Natural killer cell (primary cell): ENCODE results near the gene OLFM2. TPM values are rescaled to one million over a fixed set of nuclear protein-coding genes. Genes with fewer than 3 reads are reported as not detected.

Source experiments
- ATAC-seq, 3 donors: fragments of 150-1000 bp in 2 of 3; fragments of 200-7000 bp in 1 of 3; cut with Tn5 transposase; 1 replicate in 1 of 3; 2 replicates in 2 of 3; pipeline ENCODE4 v1.10.0; 2021; ENCODE audit warnings: mild to moderate bottlenecking in 2 of 3, moderate library complexity in 2 of 3
- DNase-seq, 2 donors: peaks; one replicate each; pipeline versions ENCODE4 v3.0.0 to v3.0.0-alpha.2; 2013 to 2021; ENCODE audit warnings: mixed read lengths in 1 of 2
- H3K27ac ChIP-seq: one replicate; pipeline ENCODE4 v1.5.1; 2013; ENCODE audit warnings: mild to moderate bottlenecking, low read length
- H3K27me3 ChIP-seq: one replicate; pipeline ENCODE4 v1.6.1; 2013; ENCODE audit warnings: low read length; ENCODE audit not compliant: control insufficient read depth, insufficient read depth
- H3K36me3 ChIP-seq: one replicate; pipeline ENCODE4 v1.6.1; 2013; ENCODE audit warnings: low read length; ENCODE audit not compliant: control insufficient read depth, insufficient read depth
- H3K4me1 ChIP-seq: one replicate; pipeline ENCODE4 v1.6.1; 2013; ENCODE audit warnings: low read length; ENCODE audit not compliant: control insufficient read depth, insufficient read depth
- H3K4me3 ChIP-seq: one replicate; pipeline ENCODE4 v1.5.1; 2013; ENCODE audit warnings: low read length
- H3K9me3 ChIP-seq: one replicate; pipeline ENCODE4 v1.6.1; 2013; ENCODE audit warnings: low read length; ENCODE audit not compliant: control insufficient read depth, insufficient read depth
- H3K27ac Mint-ChIP-seq, 2 donors: one replicate each; pipeline ENCODE4 v1.8.0; 2022; ENCODE audit warnings: mild to moderate bottlenecking in 2 of 2, mixed read lengths in 2 of 2, moderate library complexity in 1 of 2
- H3K27me3 Mint-ChIP-seq, 2 donors: one replicate each; pipeline ENCODE4 v1.8.0; 2022; ENCODE audit warnings: low read depth in 2 of 2, mixed read lengths in 2 of 2
- H3K36me3 Mint-ChIP-seq: one replicate; pipeline ENCODE4 v1.8.0; 2022; ENCODE audit warnings: mixed read lengths
- H3K4me1 Mint-ChIP-seq, 2 donors: one replicate each; pipeline ENCODE4 v1.8.0; 2022; ENCODE audit warnings: mixed read lengths in 2 of 2
- H3K4me3 Mint-ChIP-seq: one replicate; pipeline ENCODE4 v1.8.0; 2022; ENCODE audit warnings: mild to moderate bottlenecking, moderate library complexity, mixed read lengths
- H3K9me3 Mint-ChIP-seq, 2 donors: one replicate each; pipeline ENCODE4 v1.8.0; 2022; ENCODE audit warnings: mixed read lengths in 2 of 2
- CTCF ChIP-seq: fragments of 200-600 bp; IDR thresholded peaks from one replicate; pipeline ENCODE4 v1.8.0; 2022; ENCODE audit warnings: antibody characterized with exemption
- WGBS: methylation state at CpG from one replicate; pipeline ENCODE4 v1.1.7; 2013; ENCODE audit warnings: missing lambda C conversion rate; ENCODE audit not compliant: insufficient coverage; 5-methylcytosine and 5-hydroxymethylcytosine counted together
- intact Hi-C: fragments of 100-400 bp; cut with micrococcal nuclease; formaldehyde crosslinking; loops from one replicate; pipeline ENCODE4 v1.14.2; 2022
- total RNA-seq, 4 donors: library from RNA; stranded (reverse); fragments of 120-200 nt in 1 of 4; gene quantifications; one replicate each; pipeline versions ENCODE4 v1.2.3 to v1.2.4, GENCODE V29; 2013 to 2022

OLFM2 gene
- total RNA-seq, 3 donors from 2014 or later (not counting 1 experiment from before 2014, with no cell fraction given), result 1.5 to 3.3 (median 2.0) TPM

- ATAC-seq, result no peak
- H3K4me3 Mint-ChIP-seq, result no peak overlapping the region
- 44% methylated on average over 4 of the region's 4 CpGs for WGBS
Observed at GRCh38 chr19:9862938-9863337, 73.4 kb downstream of the OLFM2 start.

GRCh38 chr19:9861503-9861902, 74.8 kb downstream of the OLFM2 start:
- Histone ChIP-seq H3K36me3 (peaks cover 2% of the 10 kb centered on the region), H3K27me3 (no peaks in the 10 kb centered on the region), H3K27ac (no peak overlapping the region), H3K4me1 (peaks cover 52% of the 10 kb centered on the region), H3K9me3 (no peaks in the 10 kb centered on the region), H3K4me3 (no peak overlapping the region)
- peaks cover 50 to 56% of the 10 kb centered on the region in 2 donors for H3K4me1 Mint-ChIP-seq
- intact Hi-C loops, result no loop called here
- H3K4me3 Mint-ChIP-seq, result no peak overlapping the region
- no peak for TF ChIP-seq CTCF
- H3K9me3 Mint-ChIP-seq, result no peaks in the 10 kb centered on the region
- 100% methylated on average over 1 of the region's 1 CpG for WGBS
- no peak for ATAC-seq
- DNase-seq, result no peak
- no peaks in the 10 kb centered on the region for H3K27me3 Mint-ChIP-seq
- H3K36me3 Mint-ChIP-seq, result no peaks in the 10 kb centered on the region
- H3K27ac Mint-ChIP-seq, result no peak overlapping the region

More at GRCh38 chr19:9862938-9863337, 73.4 kb downstream of the OLFM2 start:
- Histone ChIP-seq H3K4me3 (no peak overlapping the region), H3K27me3 (no peaks in the 10 kb centered on the region), H3K36me3 (no peaks in the 10 kb centered on the region), H3K4me1 (peaks cover 46% of the 10 kb centered on the region), H3K27ac (no peak overlapping the region), H3K9me3 (no peaks in the 10 kb centered on the region)
- peaks cover 40 to 47% of the 10 kb centered on the region in 2 donors for H3K4me1 Mint-ChIP-seq
- H3K27me3 Mint-ChIP-seq, result no peaks in the 10 kb centered on the region
- no peak for TF ChIP-seq CTCF
- no peaks in the 10 kb centered on the region for H3K36me3 Mint-ChIP-seq
- peak overlapping the region in 1 of 2 donors; percentile 15 for H3K27ac Mint-ChIP-seq
- intact Hi-C loops, result no loop called here
- DNase-seq, result peak in 1 of 2 donors; percentile 58
- H3K9me3 Mint-ChIP-seq, result no peaks in the 10 kb centered on the region

GRCh38 chr19:9860407-9860806, 75.9 kb downstream of the OLFM2 start:
- no peaks in the 10 kb centered on the region for H3K9me3 Mint-ChIP-seq
- H3K36me3 ChIP-seq, result peaks cover 2% of the 10 kb centered on the region
- intact Hi-C loops, result no loop called here

More at GRCh38 chr19:9860407-9860806, 75.9 kb downstream of the OLFM2 start:
- Histone ChIP-seq H3K4me3 (no peak overlapping the region), H3K27ac (no peak overlapping the region), H3K4me1 (peaks cover 43% of the 10 kb centered on the region), H3K27me3 (no peaks in the 10 kb centered on the region), H3K9me3 (no peaks in the 10 kb centered on the region)
- no peak overlapping the region for H3K4me3 Mint-ChIP-seq
- WGBS, result 91% methylated on average over 8 of the region's 8 CpGs
- H3K27me3 Mint-ChIP-seq, result no peaks in the 10 kb centered on the region
- no peak for TF ChIP-seq CTCF
- ATAC-seq (no peak), DNase-seq (no peak)
- no peaks in the 10 kb centered on the region for H3K36me3 Mint-ChIP-seq
- peaks cover 42 to 50% of the 10 kb centered on the region in 2 donors for H3K4me1 Mint-ChIP-seq
- H3K27ac Mint-ChIP-seq, result no peak overlapping the region
